ENCODE measurements around the gene ICAM1.

GRCh38 chr19:10285393-10285792 lies 14.5 kb downstream of the ICAM1 start:
- TF ChIP-seq POLR2A (IDR thresholded peaks at IDR 0.05): no peak
- TF ChIP-seq, protein P1, sequence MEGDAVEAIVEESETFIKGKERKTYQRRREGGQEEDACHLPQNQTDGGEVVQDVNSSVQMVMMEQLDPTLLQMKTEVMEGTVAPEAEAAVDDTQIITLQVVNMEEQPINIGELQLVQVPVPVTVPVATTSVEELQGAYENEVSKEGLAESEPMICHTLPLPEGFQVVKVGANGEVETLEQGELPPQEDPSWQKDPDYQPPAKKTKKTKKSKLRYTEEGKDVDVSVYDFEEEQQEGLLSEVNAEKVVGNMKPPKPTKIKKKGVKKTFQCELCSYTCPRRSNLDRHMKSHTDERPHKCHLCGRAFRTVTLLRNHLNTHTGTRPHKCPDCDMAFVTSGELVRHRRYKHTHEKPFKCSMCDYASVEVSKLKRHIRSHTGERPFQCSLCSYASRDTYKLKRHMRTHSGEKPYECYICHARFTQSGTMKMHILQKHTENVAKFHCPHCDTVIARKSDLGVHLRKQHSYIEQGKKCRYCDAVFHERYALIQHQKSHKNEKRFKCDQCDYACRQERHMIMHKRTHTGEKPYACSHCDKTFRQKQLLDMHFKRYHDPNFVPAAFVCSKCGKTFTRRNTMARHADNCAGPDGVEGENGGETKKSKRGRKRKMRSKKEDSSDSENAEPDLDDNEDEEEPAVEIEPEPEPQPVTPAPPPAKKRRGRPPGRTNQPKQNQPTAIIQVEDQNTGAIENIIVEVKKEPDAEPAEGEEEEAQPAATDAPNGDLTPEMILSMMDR (IDR thresholded peaks at IDR 0.05): no peak

Measured in uterus (tissue), 2 donors.